PC-9 (cell line): ENCODE measurements around the gene KIZ.

Experiments
- EZH2 ChIP-seq: fragments of 200-600 bp; sonication (generic); IDR thresholded peaks from 2 replicates; pipeline ENCODE4 v1.8.0; 2017; ENCODE audit warnings: antibody characterized with exemption, low read depth
- TF ChIP-seq, protein P1 (sequence below): fragments of 200-600 bp; sonication (generic); conservative IDR thresholded peaks from 2 replicates; pipeline ENCODE4 v1.6.1; 2017; ENCODE audit warnings: mixed run types, antibody characterized with exemption, mild to moderate bottlenecking, moderate library complexity

DNA sequence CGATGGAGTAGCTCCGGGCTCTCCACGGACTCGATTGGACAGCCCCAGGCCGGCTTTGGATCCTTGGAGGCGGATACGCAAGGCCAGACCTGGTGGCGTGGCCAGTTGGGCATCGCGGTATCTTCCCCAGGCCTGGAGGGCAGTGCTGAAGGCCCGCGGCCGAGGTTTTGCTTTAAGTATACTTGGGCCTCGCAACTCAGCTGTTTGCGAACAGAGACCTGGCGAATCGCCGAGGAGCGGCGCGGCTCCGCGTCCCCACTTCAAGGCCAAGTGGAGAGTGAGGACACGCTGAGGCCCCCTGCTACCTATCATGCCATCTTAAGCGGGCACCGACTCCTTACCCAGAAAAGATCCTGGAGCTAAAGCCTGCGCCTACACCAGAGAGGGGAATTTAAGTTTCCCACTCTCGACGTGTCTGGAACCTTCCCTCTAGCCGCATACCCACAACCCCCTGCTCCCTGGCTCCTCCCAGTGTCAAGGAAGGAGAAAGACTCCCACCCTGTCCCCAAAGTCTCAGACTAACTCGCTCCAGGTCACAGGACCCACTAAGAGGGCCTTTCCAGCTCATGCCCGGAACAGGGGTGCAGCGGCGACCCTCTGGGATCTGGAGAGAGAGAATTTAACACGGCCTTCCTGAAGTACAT is 23.8 kb upstream of the KIZ start:
- TF ChIP-seq, protein P1, sequence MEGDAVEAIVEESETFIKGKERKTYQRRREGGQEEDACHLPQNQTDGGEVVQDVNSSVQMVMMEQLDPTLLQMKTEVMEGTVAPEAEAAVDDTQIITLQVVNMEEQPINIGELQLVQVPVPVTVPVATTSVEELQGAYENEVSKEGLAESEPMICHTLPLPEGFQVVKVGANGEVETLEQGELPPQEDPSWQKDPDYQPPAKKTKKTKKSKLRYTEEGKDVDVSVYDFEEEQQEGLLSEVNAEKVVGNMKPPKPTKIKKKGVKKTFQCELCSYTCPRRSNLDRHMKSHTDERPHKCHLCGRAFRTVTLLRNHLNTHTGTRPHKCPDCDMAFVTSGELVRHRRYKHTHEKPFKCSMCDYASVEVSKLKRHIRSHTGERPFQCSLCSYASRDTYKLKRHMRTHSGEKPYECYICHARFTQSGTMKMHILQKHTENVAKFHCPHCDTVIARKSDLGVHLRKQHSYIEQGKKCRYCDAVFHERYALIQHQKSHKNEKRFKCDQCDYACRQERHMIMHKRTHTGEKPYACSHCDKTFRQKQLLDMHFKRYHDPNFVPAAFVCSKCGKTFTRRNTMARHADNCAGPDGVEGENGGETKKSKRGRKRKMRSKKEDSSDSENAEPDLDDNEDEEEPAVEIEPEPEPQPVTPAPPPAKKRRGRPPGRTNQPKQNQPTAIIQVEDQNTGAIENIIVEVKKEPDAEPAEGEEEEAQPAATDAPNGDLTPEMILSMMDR, result no peak
- no peak for TF ChIP-seq EZH2
